BJ (cell line): ENCODE data around the gene TTI1. TPM values are rescaled to one million over a fixed set of nuclear protein-coding genes. Genes with fewer than 3 reads are reported as not detected.

Experiments
- CTCF ChIA-PET: fragments of 350-600 bp; formaldehyde crosslinking; extraction: SDS; loops from one replicate; lab custom pipeline; 2021; ENCODE audit warnings: antibody characterized with exemption, inconsistent platforms; lab: Yijun Ruan, JAX
- POLR2A ChIA-PET: fragments of 300-600 bp; sonication (Branson Sonifier 250); formaldehyde crosslinking; extraction: SDS; loops from one replicate; lab custom pipeline; 2021; ENCODE audit warnings: antibody characterized with exemption; lab: Charles Lee
- DNase-seq: peaks from one replicate; pipeline ENCODE4 v3.0.0-alpha.2; 2011; ENCODE audit warnings: low read depth
- H3K27me3 ChIP-seq: 2 replicates; pipeline ENCODE4 v1.6.0; 2011; ENCODE audit warnings: low read length; ENCODE audit not compliant: control insufficient read depth, insufficient read depth
- H3K36me3 ChIP-seq: 2 replicates; pipeline ENCODE4 v1.5.1; 2011; ENCODE audit warnings: low read length; ENCODE audit not compliant: control insufficient read depth, insufficient read depth
- H3K4me3 ChIP-seq: 2 replicates; pipeline ENCODE4 v1.5.1; 2011; ENCODE audit warnings: low read depth, mild to moderate bottlenecking, control low read depth, low read length
- polyA plus RNA-seq: library from polyadenylated mRNA; depleted of rRNA; stranded (reverse); fragments of >200 nt; gene quantifications from 2 replicates; pipeline ENCODE4 v1.2.3, GENCODE V29; 2011
- TF ChIP-seq, protein P1 (sequence below): IDR thresholded peaks from 2 replicates; pipeline ENCODE4 v1.5.1; 2011; ENCODE audit warnings: low read depth, mild to moderate bottlenecking, control low read depth, inconsistent platforms, low read length, moderate library complexity; ENCODE audit not compliant: insufficient read depth

The TTI1 gene
- polyA plus RNA-seq, 1 experiment: 12.7 TPM

GRCh38 chr20:37977786-37978185, 55.5 kb downstream of the TTI1 start:
- H3K4me3 ChIP-seq: no peak overlapping the region
- no peaks in the 10 kb centered on the region for H3K36me3 ChIP-seq
- H3K27me3 ChIP-seq: no peaks in the 10 kb centered on the region
- CTCF ChIA-PET: no interaction called here
- TF ChIP-seq, protein P1, sequence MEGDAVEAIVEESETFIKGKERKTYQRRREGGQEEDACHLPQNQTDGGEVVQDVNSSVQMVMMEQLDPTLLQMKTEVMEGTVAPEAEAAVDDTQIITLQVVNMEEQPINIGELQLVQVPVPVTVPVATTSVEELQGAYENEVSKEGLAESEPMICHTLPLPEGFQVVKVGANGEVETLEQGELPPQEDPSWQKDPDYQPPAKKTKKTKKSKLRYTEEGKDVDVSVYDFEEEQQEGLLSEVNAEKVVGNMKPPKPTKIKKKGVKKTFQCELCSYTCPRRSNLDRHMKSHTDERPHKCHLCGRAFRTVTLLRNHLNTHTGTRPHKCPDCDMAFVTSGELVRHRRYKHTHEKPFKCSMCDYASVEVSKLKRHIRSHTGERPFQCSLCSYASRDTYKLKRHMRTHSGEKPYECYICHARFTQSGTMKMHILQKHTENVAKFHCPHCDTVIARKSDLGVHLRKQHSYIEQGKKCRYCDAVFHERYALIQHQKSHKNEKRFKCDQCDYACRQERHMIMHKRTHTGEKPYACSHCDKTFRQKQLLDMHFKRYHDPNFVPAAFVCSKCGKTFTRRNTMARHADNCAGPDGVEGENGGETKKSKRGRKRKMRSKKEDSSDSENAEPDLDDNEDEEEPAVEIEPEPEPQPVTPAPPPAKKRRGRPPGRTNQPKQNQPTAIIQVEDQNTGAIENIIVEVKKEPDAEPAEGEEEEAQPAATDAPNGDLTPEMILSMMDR: no peak
- POLR2A ChIA-PET: no interaction called here
- DNase-seq: no peak

DNA sequence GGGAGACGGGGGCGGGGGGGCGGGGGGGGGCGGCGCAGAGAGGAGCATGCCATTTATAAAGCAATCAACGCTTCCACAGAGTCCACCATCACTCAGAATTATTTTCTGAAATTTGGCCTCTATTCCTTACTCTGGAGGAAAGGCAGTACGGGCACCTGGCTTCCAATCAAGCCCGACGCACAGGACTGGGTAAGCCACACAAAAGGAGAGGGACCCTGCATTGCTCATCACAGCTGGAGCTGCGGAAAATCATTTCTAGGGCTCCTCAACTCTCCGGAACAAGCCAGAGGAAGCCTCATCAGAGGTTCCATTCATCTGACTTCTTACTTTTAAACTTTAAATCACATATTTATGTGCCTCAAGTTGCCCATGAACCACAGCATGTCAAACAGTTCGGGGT, 55.9 kb downstream of the TTI1 start:
- no peak overlapping the region for H3K4me3 ChIP-seq
- DNase-seq: no peak
- ChIA-PET CTCF (no interaction called here), POLR2A (no interaction called here)
- H3K27me3 ChIP-seq: no peaks in the 10 kb centered on the region
- TF ChIP-seq, protein P1: no peak
- H3K36me3 ChIP-seq: no peaks in the 10 kb centered on the region

DNA sequence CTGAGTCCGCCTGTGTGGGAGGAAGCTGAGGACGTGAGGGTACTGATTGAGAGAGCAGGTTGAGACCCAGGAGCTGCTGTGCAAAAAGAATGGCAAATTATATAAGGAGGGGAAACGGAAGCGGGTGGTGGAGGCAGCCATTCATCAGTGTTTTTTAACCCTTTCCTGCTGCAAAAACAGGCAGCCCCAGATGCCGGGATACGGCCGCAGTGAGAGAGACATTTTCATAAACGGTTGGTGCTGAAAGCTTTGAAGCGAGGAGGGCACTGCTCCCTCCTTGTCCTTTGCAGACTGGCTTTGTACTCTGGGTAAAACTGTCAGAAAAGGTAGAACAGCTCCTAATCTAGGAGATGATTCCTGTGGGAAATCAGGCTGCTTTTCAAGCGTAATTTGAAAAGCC, 56.4 kb downstream of the TTI1 start:
- DNase-seq: no peak
- ChIA-PET CTCF (no interaction called here), POLR2A (no interaction called here)
- no peaks in the 10 kb centered on the region for H3K36me3 ChIP-seq
- no peaks in the 10 kb centered on the region for H3K27me3 ChIP-seq
- TF ChIP-seq, protein P1: no peak
- no peak overlapping the region for H3K4me3 ChIP-seq

- H3K27me3 ChIP-seq: no peaks in the 10 kb centered on the region
- DNase-seq: no peak
- TF ChIP-seq, protein P1: no peak
- H3K36me3 ChIP-seq: no peaks in the 10 kb centered on the region
- H3K4me3 ChIP-seq: no peak overlapping the region
- POLR2A ChIA-PET: no interaction called here
- CTCF ChIA-PET: interaction anchor here (1.8 kb wide), 1 partner anchor 10 kb away, joined by 5 read pairs; no protein-coding TSS in a partner anchor
These were observed 60.0 kb downstream of the TTI1 start for GRCh38 chr20:37973059-37973910.

- Histone ChIP-seq H3K4me3 (no peak overlapping the region), H3K27me3 (no peaks in the 10 kb centered on the region), H3K36me3 (no peaks in the 10 kb centered on the region)
- CTCF ChIA-PET: no interaction called here
- POLR2A ChIA-PET: no interaction called here
- TF ChIP-seq, protein P1: no peak
- DNase-seq: no peak
These were observed 60.8 kb downstream of the TTI1 start for GRCh38 chr20:37972256-37973058.
